BE2C (cell line): Measurements from ENCODE around the gene FAM81A.

Experiments
- DNase-seq: peaks from one replicate; pipeline ENCODE4 v3.0.0-alpha.2; 2020
- H3K27me3 ChIP-seq: fragments of 250-450 bp; sonication (Bioruptor Pico); 2 replicates; pipeline ENCODE4 v1.5.1; 2020; ENCODE audit warnings: mild to moderate bottlenecking
- H3K36me3 ChIP-seq: fragments of 250-450 bp; sonication (Bioruptor Pico); 2 replicates; pipeline ENCODE4 v1.5.1; 2020; ENCODE audit warnings: mild to moderate bottlenecking
- H3K4me1 ChIP-seq: fragments of 250-450 bp; sonication (Bioruptor Pico); 2 replicates; pipeline ENCODE4 v1.5.1; 2020
- H3K4me3 ChIP-seq: 2 replicates; pipeline ENCODE4 v1.5.1; 2011; ENCODE audit warnings: low read depth, low read length
- H3K9me3 ChIP-seq: fragments of 250-450 bp; sonication (Bioruptor Pico); 2 replicates; pipeline ENCODE4 v1.5.1; 2020
- CTCF ChIP-seq: IDR thresholded peaks from 2 replicates; pipeline ENCODE4 v1.5.1; 2012; ENCODE audit warnings: mild to moderate bottlenecking, low read depth, low read length

Gene FAM81A

DNA sequence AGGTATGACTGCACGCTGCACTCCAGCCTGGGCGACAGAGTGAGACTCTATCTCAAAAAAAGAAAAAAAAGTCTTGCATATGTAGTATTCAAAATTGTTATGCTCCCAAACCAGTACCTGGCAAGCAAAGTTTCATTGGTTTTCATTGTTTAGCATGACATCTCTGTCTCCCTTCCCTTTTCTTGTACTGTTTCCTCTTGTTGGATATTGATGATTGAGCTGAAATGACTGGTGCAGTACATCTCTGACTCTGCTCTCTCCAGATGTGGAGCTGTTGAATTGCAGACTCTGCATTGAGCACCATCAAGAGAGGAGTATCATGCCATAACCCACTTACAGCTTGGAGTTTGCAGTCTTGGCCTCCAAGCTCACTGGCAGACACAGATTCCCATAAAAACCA is 77.2 kb downstream of the FAM81A start:
- Histone ChIP-seq H3K27me3 (no peaks in the 10 kb centered on the region), H3K36me3 (no peaks in the 10 kb centered on the region), H3K9me3 (no peaks in the 10 kb centered on the region), H3K4me1 (peaks cover 4% of the 10 kb centered on the region), H3K4me3 (no peak overlapping the region)
- no peak for TF ChIP-seq CTCF
- DNase-seq = no peak

DNA sequence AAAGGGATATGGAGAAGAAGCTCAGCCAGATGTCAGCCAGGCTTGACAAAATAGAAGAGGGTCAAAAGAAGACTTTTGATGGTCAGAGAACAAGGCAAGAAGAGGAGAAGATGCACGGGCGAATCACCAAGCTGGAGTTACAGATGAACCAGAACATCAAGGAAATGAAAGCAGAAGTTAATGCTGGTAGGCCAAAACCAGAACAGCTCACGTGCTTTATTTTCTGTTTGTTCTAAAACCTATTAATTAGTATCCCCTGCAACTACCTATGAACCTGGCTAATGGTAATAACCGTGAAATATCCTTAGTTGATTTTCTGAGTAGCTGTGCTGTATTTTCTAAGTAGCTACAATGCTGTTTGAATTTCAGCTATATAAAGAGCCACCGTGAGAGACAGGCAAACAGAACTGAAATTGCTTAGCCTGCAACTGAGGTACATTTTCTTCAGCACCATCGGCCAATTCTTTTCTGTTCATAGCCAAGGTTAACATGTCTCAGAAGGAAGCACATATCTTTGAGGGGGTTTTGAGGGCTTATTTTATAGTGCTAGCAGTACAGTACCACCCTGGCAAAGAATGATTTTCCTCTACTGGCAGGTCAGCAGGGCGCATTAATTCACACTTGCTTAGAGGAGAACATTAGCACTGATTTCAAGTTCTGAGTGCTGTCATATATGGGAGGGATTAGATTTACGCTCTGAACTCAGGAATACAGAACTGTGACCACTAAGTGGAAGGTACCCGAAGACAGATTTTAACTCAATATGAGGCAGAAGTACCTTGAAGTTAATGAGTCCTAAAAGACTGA is 78.9 kb downstream of the FAM81A start:
- TF ChIP-seq CTCF = no peak
- H3K4me3 ChIP-seq = no peak overlapping the region
- no peak for DNase-seq
- no peaks in the 10 kb centered on the region for H3K36me3 ChIP-seq
- no peaks in the 10 kb centered on the region for H3K9me3 ChIP-seq
- H3K4me1 ChIP-seq = peaks cover 4% of the 10 kb centered on the region
- H3K27me3 ChIP-seq = no peaks in the 10 kb centered on the region

GRCh38 chr15:59519329-59519728 is 81.3 kb downstream of the FAM81A start:
- H3K27me3 ChIP-seq = no peaks in the 10 kb centered on the region
- TF ChIP-seq CTCF = no peak
- no peak for DNase-seq
- H3K4me1 ChIP-seq = peaks cover 4% of the 10 kb centered on the region
- H3K4me3 ChIP-seq = no peak overlapping the region
- no peaks in the 10 kb centered on the region for H3K36me3 ChIP-seq
- no peaks in the 10 kb centered on the region for H3K9me3 ChIP-seq

- no peak for DNase-seq
- Histone ChIP-seq H3K9me3 (no peaks in the 10 kb centered on the region), H3K36me3 (no peaks in the 10 kb centered on the region), H3K27me3 (no peaks in the 10 kb centered on the region), H3K4me3 (no peak overlapping the region), H3K4me1 (no peaks in the 10 kb centered on the region)
- no peak for TF ChIP-seq CTCF
Observed at GRCh38 chr15:59521443-59521842, 83.5 kb downstream of the FAM81A start.

- no peak for DNase-seq
- Histone ChIP-seq H3K36me3 (no peaks in the 10 kb centered on the region), H3K4me1 (no peaks in the 10 kb centered on the region), H3K4me3 (no peak overlapping the region), H3K9me3 (no peaks in the 10 kb centered on the region), H3K27me3 (no peaks in the 10 kb centered on the region)
- no peak for TF ChIP-seq CTCF
Observed at GRCh38 chr15:59522988-59523461, 85.0 kb downstream of the FAM81A start.

DNA sequence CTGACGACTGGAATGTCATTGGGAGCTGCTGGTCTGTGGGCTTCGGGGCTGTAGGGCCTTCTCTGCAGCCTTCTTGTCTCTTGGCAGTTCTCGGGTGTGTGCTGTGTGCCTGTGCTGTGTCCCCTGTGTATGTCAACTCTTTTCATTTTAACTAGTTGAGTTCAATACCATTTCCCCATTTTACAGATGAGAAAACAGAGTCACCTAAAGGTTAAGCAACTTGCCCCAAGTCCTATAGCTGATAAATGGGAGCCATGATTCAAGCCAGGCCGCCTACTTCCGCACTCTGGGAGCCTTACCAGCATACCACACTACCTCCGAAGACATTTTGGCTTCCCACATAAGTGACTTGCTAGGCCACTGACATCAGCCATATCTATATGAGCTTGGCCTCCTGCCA is 85.7 kb downstream of the FAM81A start:
- H3K4me3 ChIP-seq = no peak overlapping the region
- TF ChIP-seq CTCF = no peak
- no peaks in the 10 kb centered on the region for H3K9me3 ChIP-seq
- DNase-seq = no peak
- H3K36me3 ChIP-seq = no peaks in the 10 kb centered on the region
- no peaks in the 10 kb centered on the region for H3K4me1 ChIP-seq
- no peaks in the 10 kb centered on the region for H3K27me3 ChIP-seq
